ENCODE data around the gene CAPN14.

Gene CAPN14

GRCh38 chr2:31217465-31218200 lies at the start of gene CAPN14:
Gene CAPN14 (minus strand): TSS chr2:31217515. CDS start chr2:31205447, 12,068 bp downstream.
- no peak for DNase-seq

GRCh38 chr2:31266804-31267203 lies 49.5 kb upstream of the CAPN14 start:
- no peak for DNase-seq

- no peak for DNase-seq
Measured at GRCh38 chr2:31265234-31265633, 47.9 kb upstream of the CAPN14 start.

GRCh38 chr2:31263636-31264190 lies 46.4 kb upstream of the CAPN14 start:
- no peak for DNase-seq

- no peak for DNase-seq
Measured at GRCh38 chr2:31260870-31261269, 43.6 kb upstream of the CAPN14 start.

GRCh38 chr2:31259075-31259474 lies 41.8 kb upstream of the CAPN14 start:
- no peak for DNase-seq

- DNase-seq: no peak
Measured at GRCh38 chr2:31258351-31258750, 41.0 kb upstream of the CAPN14 start.

GRCh38 chr2:31256611-31257382 lies 39.5 kb upstream of the CAPN14 start:
- no peak for DNase-seq

GRCh38 chr2:31255911-31256571 lies 38.7 kb upstream of the CAPN14 start:
- no peak for DNase-seq

GRCh38 chr2:31254237-31255203 lies 37.2 kb upstream of the CAPN14 start:
- no peak for DNase-seq

- no peak for DNase-seq
Measured at GRCh38 chr2:31253356-31254131, 36.2 kb upstream of the CAPN14 start.

GRCh38 chr2:31251851-31252250 lies 34.5 kb upstream of the CAPN14 start:
- DNase-seq: no peak

- DNase-seq: no peak
Measured at GRCh38 chr2:31251018-31251417, 33.7 kb upstream of the CAPN14 start.

- DNase-seq: no peak
Measured at GRCh38 chr2:31249009-31249690, 31.8 kb upstream of the CAPN14 start.

- DNase-seq: no peak
Measured at GRCh38 chr2:31248139-31248538, 30.8 kb upstream of the CAPN14 start.

- DNase-seq: no peak
Measured at GRCh38 chr2:31247711-31248110, 30.4 kb upstream of the CAPN14 start.

GRCh38 chr2:31246184-31246852 lies 29.0 kb upstream of the CAPN14 start:
- DNase-seq: no peak

- DNase-seq: no peak
Measured at GRCh38 chr2:31244101-31244500, 26.8 kb upstream of the CAPN14 start.

- no peak for DNase-seq
Measured at GRCh38 chr2:31243053-31243452, 25.7 kb upstream of the CAPN14 start.

GRCh38 chr2:31241625-31242270 lies 24.4 kb upstream of the CAPN14 start:
- DNase-seq: no peak

All from suppressor macrophage treated with lipopolysaccharide for 1 hour (primary cell).